ENCODE measurements around the gene PRKCD.

Gene PRKCD

DNA sequence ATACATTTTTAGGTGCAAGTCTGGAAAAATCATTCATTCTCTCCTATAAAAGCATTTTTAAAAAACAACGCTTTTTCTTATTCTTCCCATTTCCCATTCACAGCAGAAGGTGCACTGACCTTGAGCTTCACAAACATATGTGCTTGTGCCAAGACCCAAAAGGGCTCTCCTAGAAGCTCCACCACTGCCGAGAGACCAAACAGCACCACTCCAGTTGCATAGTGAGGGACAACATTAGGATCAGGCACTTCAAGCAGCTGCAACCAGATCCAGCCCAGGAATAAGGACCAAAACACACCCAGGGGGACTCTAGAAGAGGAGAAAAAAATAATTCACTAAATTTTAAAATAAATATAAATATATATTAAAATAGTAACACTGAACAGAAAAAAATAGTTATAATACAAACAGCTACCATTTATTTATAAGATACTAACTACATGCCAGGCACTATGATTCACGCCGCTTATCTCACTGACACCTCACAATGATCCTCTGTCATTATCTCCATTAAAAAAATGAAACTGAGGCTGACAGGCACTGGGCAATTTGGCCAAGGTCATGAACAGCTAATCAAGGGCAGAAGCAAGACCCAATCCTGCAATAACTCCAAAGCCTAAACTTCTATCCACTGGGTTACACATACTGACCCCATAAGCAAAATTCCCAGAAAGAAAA, 38.6 kb upstream of the PRKCD start:
- Histone ChIP-seq H3K4me3 (ENCODE audit: insufficient read length, low read depth) (no peak overlapping the region), H3K4me1 (ENCODE audit: insufficient read depth, insufficient read length) (no peaks in the 10 kb centered on the region), H3K9ac (ENCODE audit: insufficient read length, low read depth) (no peak overlapping the region), H3K27me3 (ENCODE audit: insufficient read depth, insufficient read length) (no peaks in the 10 kb centered on the region), H3K9me3 (ENCODE audit: insufficient read depth, low read length) (no peaks in the 10 kb centered on the region), H3K36me3 (ENCODE audit: insufficient read depth, insufficient read length, low read length) (peaks cover 95% of the 10 kb centered on the region)
- no peak for TF ChIP-seq SUZ12 (IDR thresholded peaks at IDR 0.05; ENCODE audit: extremely low read depth, insufficient read depth, insufficient read length)
- no peak for TF ChIP-seq YY1 (IDR thresholded peaks at IDR 0.05; ENCODE audit: insufficient read depth, insufficient read length)
- no peak for TF ChIP-seq ZNF274 (IDR thresholded peaks at IDR 0.05; ENCODE audit: low read depth, low read length)
- DNase-seq (ENCODE audit: low read depth, low spot score) = no peak

DNA sequence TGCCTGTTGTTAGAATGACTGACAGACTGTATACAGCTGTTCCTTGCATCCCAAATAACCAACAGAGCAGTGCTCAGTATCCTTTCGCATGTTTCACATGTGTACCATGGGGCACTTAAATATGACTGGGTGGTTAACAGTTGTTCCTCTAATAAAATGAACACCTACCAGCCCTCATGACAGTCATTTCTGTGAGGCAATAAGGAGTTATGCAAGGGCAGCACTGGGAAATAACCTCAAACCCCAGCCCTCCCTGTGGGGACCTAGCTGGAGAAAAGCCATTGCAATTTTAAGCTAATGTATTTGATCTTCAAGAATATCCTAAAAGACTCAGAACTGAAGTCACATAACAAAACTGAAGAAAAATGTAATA, 38.1 kb upstream of the PRKCD start:
- H3K9me3 ChIP-seq (ENCODE audit: insufficient read depth, low read length) = no peaks in the 10 kb centered on the region
- H3K36me3 ChIP-seq (ENCODE audit: insufficient read depth, insufficient read length, low read length) = peaks cover 91% of the 10 kb centered on the region
- no peaks in the 10 kb centered on the region for H3K4me1 ChIP-seq (ENCODE audit: insufficient read depth, insufficient read length)

DNA sequence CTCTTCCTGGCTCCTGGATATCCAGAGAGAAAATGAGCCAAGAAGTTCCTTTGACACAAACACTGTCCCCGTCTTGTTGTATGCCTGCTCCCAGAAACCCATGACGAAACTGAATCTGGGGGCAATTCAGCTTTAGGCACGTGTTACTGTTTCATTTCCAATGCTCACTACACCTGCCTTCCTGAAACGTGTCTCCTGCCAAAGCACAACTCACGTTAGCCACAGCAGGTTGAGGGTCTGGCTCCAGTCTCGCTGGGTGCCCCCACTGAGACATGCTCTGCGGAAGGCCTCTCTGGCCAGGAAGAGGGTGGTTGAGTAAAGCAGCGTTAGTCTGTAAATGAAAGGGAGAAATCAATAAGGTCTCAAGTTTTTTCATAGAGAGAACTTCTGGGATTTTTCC, 37.5 kb upstream of the PRKCD start:
- Histone ChIP-seq H3K4me1 (ENCODE audit: insufficient read depth, insufficient read length) (no peaks in the 10 kb centered on the region), H3K4me3 (ENCODE audit: insufficient read length, low read depth) (no peak overlapping the region), H3K27me3 (ENCODE audit: insufficient read depth, insufficient read length) (no peaks in the 10 kb centered on the region), H3K9me3 (ENCODE audit: insufficient read depth, low read length) (no peaks in the 10 kb centered on the region), H3K36me3 (ENCODE audit: insufficient read depth, insufficient read length, low read length) (peaks cover 85% of the 10 kb centered on the region), H3K9ac (ENCODE audit: insufficient read length, low read depth) (no peak overlapping the region)
- DNase-seq (ENCODE audit: low read depth, low spot score) = no peak
- TF ChIP-seq SUZ12 (IDR thresholded peaks at IDR 0.05; ENCODE audit: extremely low read depth, insufficient read depth, insufficient read length) (no peak), ZNF274 (IDR thresholded peaks at IDR 0.05; ENCODE audit: low read depth, low read length) (no peak), YY1 (IDR thresholded peaks at IDR 0.05; ENCODE audit: insufficient read depth, insufficient read length) (no peak)

More for the DNA sequence above, 38.1 kb upstream of the PRKCD start:
- H3K4me3 ChIP-seq (ENCODE audit: insufficient read length, low read depth) = no peak overlapping the region
- no peaks in the 10 kb centered on the region for H3K27me3 ChIP-seq (ENCODE audit: insufficient read depth, insufficient read length)
- DNase-seq (ENCODE audit: low read depth, low spot score) = no peak
- no peak overlapping the region for H3K9ac ChIP-seq (ENCODE audit: insufficient read length, low read depth)
- TF ChIP-seq SUZ12 (IDR thresholded peaks at IDR 0.05; ENCODE audit: extremely low read depth, insufficient read depth, insufficient read length) (no peak), ZNF274 (IDR thresholded peaks at IDR 0.05; ENCODE audit: low read depth, low read length) (no peak), YY1 (IDR thresholded peaks at IDR 0.05; ENCODE audit: insufficient read depth, insufficient read length) (no peak)

DNA sequence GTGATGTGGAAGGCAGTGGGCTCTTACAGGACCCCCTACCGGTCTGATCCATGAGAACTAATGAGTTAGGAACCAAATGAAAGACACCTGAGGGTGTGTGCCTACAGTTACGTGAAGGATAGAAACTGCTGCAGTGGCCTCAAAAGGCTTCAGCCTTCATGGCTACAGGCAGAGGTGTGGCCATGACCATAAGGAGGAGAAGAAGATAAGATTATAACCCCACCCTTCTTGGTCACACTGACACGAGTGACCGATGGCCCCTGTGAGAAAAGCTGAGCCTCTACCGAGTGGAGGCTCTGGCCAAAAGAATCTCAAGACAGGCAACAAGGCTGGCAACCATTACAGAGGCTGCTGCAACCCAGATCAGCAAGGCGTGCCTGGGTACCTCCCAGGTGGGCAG, 37.1 kb upstream of the PRKCD start:
- DNase-seq (ENCODE audit: low read depth, low spot score) = no peak
- Histone ChIP-seq H3K4me3 (ENCODE audit: insufficient read length, low read depth) (no peak overlapping the region), H3K36me3 (ENCODE audit: insufficient read depth, insufficient read length, low read length) (peaks cover 85% of the 10 kb centered on the region), H3K4me1 (ENCODE audit: insufficient read depth, insufficient read length) (no peaks in the 10 kb centered on the region), H3K27me3 (ENCODE audit: insufficient read depth, insufficient read length) (no peaks in the 10 kb centered on the region), H3K9me3 (ENCODE audit: insufficient read depth, low read length) (no peaks in the 10 kb centered on the region), H3K9ac (ENCODE audit: insufficient read length, low read depth) (no peak overlapping the region)
- TF ChIP-seq ZNF274 (IDR thresholded peaks at IDR 0.05; ENCODE audit: low read depth, low read length) (no peak), YY1 (IDR thresholded peaks at IDR 0.05; ENCODE audit: insufficient read depth, insufficient read length) (no peak), SUZ12 (IDR thresholded peaks at IDR 0.05; ENCODE audit: extremely low read depth, insufficient read depth, insufficient read length) (no peak)

DNA sequence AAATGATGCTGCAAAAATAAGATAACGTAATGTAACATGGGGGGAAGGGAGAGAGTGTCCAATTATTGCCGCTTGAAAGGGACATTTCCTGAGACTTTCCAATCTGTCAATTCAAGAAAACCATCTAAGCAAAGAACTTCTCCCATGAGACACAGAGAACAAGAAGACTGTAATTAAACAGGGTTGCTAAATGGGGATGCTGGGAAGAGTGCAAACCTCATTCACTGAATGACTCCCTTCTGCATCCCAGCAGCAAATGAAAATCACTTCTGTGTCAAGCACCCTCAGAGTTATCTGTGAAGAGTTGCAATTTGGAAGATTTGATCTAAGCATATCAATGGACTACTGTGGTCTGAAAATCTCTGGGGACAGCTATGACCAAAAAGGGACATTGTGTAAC, 34.4 kb upstream of the PRKCD start:
- peaks cover 58% of the 10 kb centered on the region for H3K36me3 ChIP-seq (ENCODE audit: insufficient read depth, insufficient read length, low read length)
- H3K9me3 ChIP-seq (ENCODE audit: insufficient read depth, low read length) = no peaks in the 10 kb centered on the region
- no peak for TF ChIP-seq YY1 (IDR thresholded peaks at IDR 0.05; ENCODE audit: insufficient read depth, insufficient read length)
- no peak for TF ChIP-seq ZNF274 (IDR thresholded peaks at IDR 0.05; ENCODE audit: low read depth, low read length)
- no peak for TF ChIP-seq SUZ12 (IDR thresholded peaks at IDR 0.05; ENCODE audit: extremely low read depth, insufficient read depth, insufficient read length)
- H3K27me3 ChIP-seq (ENCODE audit: insufficient read depth, insufficient read length) = no peaks in the 10 kb centered on the region
- no peak overlapping the region for H3K4me3 ChIP-seq (ENCODE audit: insufficient read length, low read depth)
- H3K4me1 ChIP-seq (ENCODE audit: insufficient read depth, insufficient read length) = no peaks in the 10 kb centered on the region
- H3K9ac ChIP-seq (ENCODE audit: insufficient read length, low read depth) = no peak overlapping the region
- no peak for DNase-seq (ENCODE audit: low read depth, low spot score)

GRCh38 chr3:53129344-53129743, 31.7 kb upstream of the PRKCD start:
- Histone ChIP-seq H3K4me1 (ENCODE audit: insufficient read depth, insufficient read length) (no peaks in the 10 kb centered on the region), H3K27me3 (ENCODE audit: insufficient read depth, insufficient read length) (no peaks in the 10 kb centered on the region), H3K4me3 (ENCODE audit: insufficient read length, low read depth) (peak overlapping the region; percentile 85), H3K9ac (ENCODE audit: insufficient read length, low read depth) (peak overlapping the region; percentile 95), H3K9me3 (ENCODE audit: insufficient read depth, low read length) (no peaks in the 10 kb centered on the region), H3K36me3 (ENCODE audit: insufficient read depth, insufficient read length, low read length) (peaks cover 31% of the 10 kb centered on the region)
- no peak for DNase-seq (ENCODE audit: low read depth, low spot score)
- TF ChIP-seq SUZ12 (IDR thresholded peaks at IDR 0.05; ENCODE audit: extremely low read depth, insufficient read depth, insufficient read length) = no peak
- TF ChIP-seq YY1 (IDR thresholded peaks at IDR 0.05; ENCODE audit: insufficient read depth, insufficient read length) = no peak
- no peak for TF ChIP-seq ZNF274 (IDR thresholded peaks at IDR 0.05; ENCODE audit: low read depth, low read length)

- H3K27me3 ChIP-seq (ENCODE audit: insufficient read depth, insufficient read length) = no peaks in the 10 kb centered on the region
- H3K36me3 ChIP-seq (ENCODE audit: insufficient read depth, insufficient read length, low read length) = peaks cover 20% of the 10 kb centered on the region
- H3K9me3 ChIP-seq (ENCODE audit: insufficient read depth, low read length) = no peaks in the 10 kb centered on the region
- H3K4me1 ChIP-seq (ENCODE audit: insufficient read depth, insufficient read length) = no peaks in the 10 kb centered on the region
- DNase-seq (ENCODE audit: low read depth, low spot score) = peak; percentile 95
- H3K4me3 ChIP-seq (ENCODE audit: insufficient read length, low read depth) = peak within 1 kb of the TSS; percentile 85
- peak within 1 kb of the TSS; percentile 95 for H3K9ac ChIP-seq (ENCODE audit: insufficient read length, low read depth)
- TF ChIP-seq YY1 (IDR thresholded peaks at IDR 0.05; ENCODE audit: insufficient read depth, insufficient read length) (peak; percentile 67), SUZ12 (IDR thresholded peaks at IDR 0.05; ENCODE audit: extremely low read depth, insufficient read depth, insufficient read length) (no peak)
Measured at GRCh38 chr3:53130179-53131061, 30.6 kb upstream of the PRKCD start, which contains the start of gene RFT1. Gene RFT1 (minus strand): TSS chr3:53130435. CDS start chr3:53130400, 35 bp downstream.

Measured in NT2/D1 (cell line).